HepG2 (cell line): ENCODE data around the gene DDO. TPM values are rescaled to one million over a fixed set of nuclear protein-coding genes. Genes with fewer than 3 reads are reported as not detected.
A peak's percentile ranks its signal among the peaks of the same experiment; 100 is the strongest.

Source experiments
- ATAC-seq: fragments of 200-7000 bp; cut with Tn5 transposase; 3 replicates; pipeline ENCODE4 v1.9.1; 2020; ENCODE audit warnings: mild to moderate bottlenecking, moderate library complexity
- BruUV-seq: library from RNA; stranded (reverse); fragments of 400-500 nt; replicated peaks from 2 replicates; lab custom pipeline; 2021; lab: Mats Ljungman, UMichigan
- CTCF ChIA-PET: fragments of 300-600 bp; formaldehyde crosslinking; extraction: SDS; loops from one replicate; lab custom pipeline; 2021; ENCODE audit warnings: low total read pairs, inconsistent platforms, low intra/inter-chr PET ratio; lab: Yijun Ruan, JAX
- POLR2A ChIA-PET: fragments of 350-600 bp; sonication (Branson Sonifier 250); formaldehyde crosslinking; loops from one replicate; lab custom pipeline; 2020; ENCODE audit warnings: antibody characterized with exemption, inconsistent platforms; lab: Yijun Ruan, JAX
- DNase-seq: peaks from one replicate; pipeline ENCODE4 v3.0.0-alpha.2; 2015; ENCODE audit warnings: low spot score
- FAIRE-seq: peaks from 3 replicates; lab custom pipeline; 2011; peaks lifted over from hg19 to GRCh38; lab: Jason Lieb, UNC
- H2AFZ ChIP-seq: one replicate; pipeline ENCODE4 v1.6.1; 2011; ENCODE audit warnings: low read length, inconsistent platforms
- H3K27ac ChIP-seq: fragments of 300-600 bp; 3 replicates; pipeline ENCODE4 v1.8.0; 2011; ENCODE audit warnings: mixed run types, mild to moderate bottlenecking, mixed read lengths, low read length, inconsistent platforms; ENCODE audit not compliant: insufficient read depth; ENCODE audit errors: extremely low read length
- H3K27me3 ChIP-seq, 2 experiments: fragments of 200-600 bp in 1 of 2; 2 replicates in 1 of 2; 3 replicates in 1 of 2; pipeline versions ENCODE4 v1.6.0 to v1.8.0; 2011; ENCODE audit warnings: low read length in 2 of 2, mild to moderate bottlenecking in 2 of 2, moderate library complexity in 2 of 2, inconsistent platforms in 1 of 2; ENCODE audit not compliant: insufficient read depth in 2 of 2, control insufficient read depth in 1 of 2
- H3K36me3 ChIP-seq, 2 experiments: fragments of 200-600 bp in 1 of 2; replicated peaks in 1 of 2; 2 replicates in 1 of 2; 3 replicates in 1 of 2; pipeline versions ENCODE4 v1.5.1 to v1.8.0; 2011; ENCODE audit warnings: low read length in 2 of 2, inconsistent platforms in 1 of 2; ENCODE audit not compliant: insufficient read depth in 2 of 2, control insufficient read depth in 1 of 2
- H3K4me1 ChIP-seq: 2 replicates; pipeline ENCODE4 v1.5.1; 2012; ENCODE audit warnings: low read length, inconsistent platforms; ENCODE audit not compliant: insufficient read depth
- H3K4me2 ChIP-seq: 2 replicates; pipeline ENCODE4 v1.6.0; 2011; ENCODE audit warnings: low read depth, low read length, inconsistent platforms
- H3K4me3 ChIP-seq, 3 experiments: fragments of 200-600 bp in 1 of 3; sonication (generic), shearing (Covaris generic) in 1 of 3; replicated peaks in 1 of 3; 2 replicates each; pipeline ENCODE4 v1.5.1; 2011 to 2016; ENCODE audit warnings: low read length in 3 of 3, inconsistent platforms in 2 of 3, low read depth in 2 of 3, mild to moderate bottlenecking in 2 of 3, control low read depth in 1 of 3, mixed read lengths in 1 of 3; ENCODE audit not compliant: insufficient read depth in 1 of 3
- H3K79me2 ChIP-seq: one replicate; pipeline ENCODE4 v1.6.1; 2011; ENCODE audit warnings: low read length, inconsistent platforms; ENCODE audit not compliant: insufficient read depth
- H3K9ac ChIP-seq: 2 replicates; pipeline ENCODE4 v1.6.0; 2011; ENCODE audit warnings: mild to moderate bottlenecking, low read depth, low read length, inconsistent platforms; ENCODE audit not compliant: insufficient read depth
- H3K9me3 ChIP-seq: 2 replicates; pipeline ENCODE4 v1.5.1; 2012; ENCODE audit warnings: mild to moderate bottlenecking, low read length
- H4K20me1 ChIP-seq: 2 replicates; pipeline ENCODE4 v1.6.0; 2011; ENCODE audit warnings: inconsistent platforms, mild to moderate bottlenecking, low read length, moderate library complexity; ENCODE audit not compliant: insufficient read depth
- ARID4A ChIP-seq: sonication (generic); formaldehyde crosslinking; IDR thresholded peaks from 2 replicates; pipeline ENCODE4 v1.5.0; 2020; ENCODE audit warnings: mild to moderate bottlenecking, missing genetic modification reagents, borderline replicate concordance
- ATAD3A ChIP-seq: sonication (generic); formaldehyde crosslinking; IDR thresholded peaks from 2 replicates; pipeline ENCODE4 v1.4.0; 2020; ENCODE audit warnings: missing genetic modification reagents
- CC2D1A ChIP-seq: sonication (generic); formaldehyde crosslinking; IDR thresholded peaks from 2 replicates; pipeline ENCODE4 v1.8.1; 2023; ENCODE audit warnings: mild to moderate bottlenecking, missing genetic modification reagents
- KLF12 ChIP-seq: sonication (generic); formaldehyde crosslinking; IDR thresholded peaks from 2 replicates; pipeline ENCODE4 v1.4.0; 2020; ENCODE audit warnings: missing genetic modification reagents, borderline replicate concordance
- KLF6 ChIP-seq: IDR thresholded peaks from 2 replicates; pipeline ENCODE4 v1.8.0; 2016; ENCODE audit warnings: missing biosample characterization, missing genetic modification reagents
- MAFF ChIP-seq: IDR thresholded peaks from 2 replicates; pipeline ENCODE4 v1.6.1; 2011; ENCODE audit warnings: low read depth, low read length, improper control_type of control experiment
- NR2F1 ChIP-seq, 2 experiments: fragments of 450-650 bp in 1 of 2; formaldehyde crosslinking in 1 of 2; IDR thresholded peaks; 2 replicates each; pipeline versions ENCODE4 v1.5.0 to v1.6.1; 2016 to 2020; ENCODE audit warnings: mild to moderate bottlenecking in 1 of 2, missing compliant biosample characterization in 1 of 2, missing genetic modification reagents in 1 of 2, moderate library complexity in 1 of 2
- TBX3 ChIP-seq: fragments of 450-650 bp; IDR thresholded peaks from 2 replicates; pipeline ENCODE4 v1.6.1; 2017; ENCODE audit warnings: antibody characterized with exemption, mild to moderate bottlenecking, inconsistent platforms, borderline replicate concordance
- XRCC5 ChIP-seq: fragments of 200-400 bp; formaldehyde crosslinking; optimal IDR thresholded peaks from 2 replicates; pipeline ENCODE3; 2017; ENCODE audit warnings: mild to moderate bottlenecking, low read length
- ZNF282 ChIP-seq: fragments of 450-650 bp; IDR thresholded peaks from 2 replicates; pipeline ENCODE4 v1.6.1; 2018; ENCODE audit not compliant: partially characterized antibody
- ZNF337 ChIP-seq: sonication (generic); formaldehyde crosslinking; IDR thresholded peaks from 2 replicates; pipeline ENCODE4 v1.5.1; 2020; ENCODE audit warnings: missing genetic modification reagents, low read depth, mild to moderate bottlenecking, borderline replicate concordance
- ZNF432 ChIP-seq: sonication (generic); formaldehyde crosslinking; IDR thresholded peaks from 2 replicates; pipeline ENCODE4 v1.5.0; 2020; ENCODE audit warnings: missing genetic modification reagents, mild to moderate bottlenecking, borderline replicate concordance
- ZNF850 ChIP-seq: sonication (generic); formaldehyde crosslinking; conservative IDR thresholded peaks from 2 replicates; pipeline ENCODE4 v1.9.0; 2021; ENCODE audit warnings: mild to moderate bottlenecking, missing genetic modification reagents
- WGBS: methylation state at CpG from one replicate; pipeline ENCODE4 v1.1.6; 2017; ENCODE audit warnings: low lambda C conversion rate; 5-methylcytosine and 5-hydroxymethylcytosine counted together
- in situ Hi-C: cut with HindIII; loops from 2 replicates; pipeline ENCODE4 v1.10.0; 2017; ENCODE audit warnings: low pct_unique_long_range_greater_than_20kb; ENCODE audit not compliant: extremely low pct_ligation_motif_present
- intact Hi-C: fragments of 100-400 bp; cut with micrococcal nuclease; formaldehyde crosslinking; loops from one replicate; pipeline ENCODE4 v1.10.0; 2022; ENCODE audit not compliant: unreplicated experiment
- polyA plus RNA-seq, 8 experiments: library from polyadenylated mRNA; depleted of rRNA in 3 of 8; stranded (reverse) in 7 of 8; unstranded in 1 of 8; fragments of >200 nt; fragmentation: Illumina TruSeq in 4 of 8; extraction: Trizol in 4 of 8; gene quantifications; 2 replicates each; pipeline versions ENCODE4 v1.2.1 to v1.2.3, GENCODE V29; 2011 to 2016; ENCODE audit warnings: low read depth in 4 of 8, missing spikeins in 1 of 8, mixed read lengths in 1 of 8; ENCODE audit not compliant: insufficient read depth in 1 of 8
- total RNA-seq, 5 experiments: library from RNA; depleted of rRNA; stranded (reverse); fragments of >200 nt; fragmentation: Illumina TruSeq; extraction: Trizol; gene quantifications; 2 replicates each; pipeline ENCODE4 v1.2.3, GENCODE V29; 2016; ENCODE audit warnings: low read depth in 1 of 5
- TF ChIP-seq, protein P1 (sequence below): sonication (generic); formaldehyde crosslinking; IDR thresholded peaks from 2 replicates; pipeline ENCODE4 v1.8.1; 2022; ENCODE audit warnings: mild to moderate bottlenecking, missing genetic modification reagents

Gene DDO
- total and polyA plus RNA-seq, 2 of the 13 experiments (the other 11 are each of a cell fraction or from before 2014, with no cell fraction given): 6.1 to 10.3 TPM

GRCh38 chr6:110462884-110463481 is 47.6 kb upstream of the DDO start:
- Histone ChIP-seq H3K9ac (no peak overlapping the region), H3K27me3 (no peaks in the 10 kb centered on the region), H3K79me2 (no peaks in the 10 kb centered on the region), H3K27ac (no peak overlapping the region), H3K4me2 (no peak overlapping the region), H3K9me3 (peaks cover 26% of the 10 kb centered on the region), H3K36me3 (no peaks in the 10 kb centered on the region), H3K4me3 (no peak overlapping the region), H4K20me1 (no peaks in the 10 kb centered on the region), H2AFZ (no peak overlapping the region), H3K4me1 (no peaks in the 10 kb centered on the region)
- 4% methylated on average over 2 of the region's 2 CpGs for WGBS
- TF ChIP-seq XRCC5: no peak
- peak; percentile 100 for TF ChIP-seq ZNF337 (CRISPR knock-in tag)
- CTCF ChIA-PET: no interaction called here
- in situ Hi-C loops (no loop called here), intact Hi-C loops (no loop called here)
- BruUV-seq: no TSS peak
- ATAC-seq (no peak), DNase-seq (no peak), FAIRE-seq (no peak)
- POLR2A ChIA-PET: no interaction called here

DNA sequence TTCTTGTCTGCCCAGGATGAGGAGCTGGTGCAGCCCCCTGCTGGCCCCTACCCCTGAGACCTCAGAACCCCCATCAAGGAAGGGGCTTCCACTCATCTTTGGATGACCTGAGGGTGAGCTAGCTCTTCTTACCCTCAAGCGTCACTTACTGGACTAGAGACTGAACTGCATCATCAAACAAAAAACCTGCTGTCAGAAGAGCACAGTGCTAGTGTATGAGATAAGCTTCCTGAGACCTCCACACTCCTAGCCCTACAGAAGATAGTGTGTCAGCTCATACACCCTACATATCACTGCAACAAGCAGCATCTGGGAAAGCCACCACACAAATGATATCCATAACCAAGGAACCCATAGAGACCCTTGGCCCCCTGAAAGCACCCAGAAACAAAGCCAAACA is 46.0 kb upstream of the DDO start:
- Histone ChIP-seq H4K20me1 (no peaks in the 10 kb centered on the region), H3K27me3 (no peaks in the 10 kb centered on the region), H2AFZ (no peak overlapping the region), H3K9ac (no peak overlapping the region), H3K36me3 (no peaks in the 10 kb centered on the region), H3K4me3 (no peak overlapping the region), H3K4me2 (no peak overlapping the region), H3K27ac (no peak overlapping the region), H3K79me2 (no peaks in the 10 kb centered on the region), H3K9me3 (peaks cover 26% of the 10 kb centered on the region), H3K4me1 (no peaks in the 10 kb centered on the region)
- intact Hi-C loops: no loop called here
- no peak for FAIRE-seq
- no peak for DNase-seq
- CTCF ChIA-PET: no interaction called here
- BruUV-seq: no TSS peak
- 38% methylated on average over 1 of the region's 1 CpG for WGBS
- ATAC-seq: no peak
- in situ Hi-C loops: no loop called here
- TF ChIP-seq CC2D1A (CRISPR knock-in tag) (no peak), ZNF432 (CRISPR knock-in tag) (no peak), ZNF282 (no peak), ATAD3A (CRISPR knock-in tag) (no peak), NR2F1 (CRISPR knock-in tag; IDR thresholded peaks at IDR 0.05) (no peak), TBX3 (no peak), KLF6 (CRISPR knock-in tag) (no peak), MAFF (no peak), ZNF850 (CRISPR knock-in tag) (no peak), KLF12 (CRISPR knock-in tag) (no peak), ARID4A (no peak)
- TF ChIP-seq, protein P1, sequence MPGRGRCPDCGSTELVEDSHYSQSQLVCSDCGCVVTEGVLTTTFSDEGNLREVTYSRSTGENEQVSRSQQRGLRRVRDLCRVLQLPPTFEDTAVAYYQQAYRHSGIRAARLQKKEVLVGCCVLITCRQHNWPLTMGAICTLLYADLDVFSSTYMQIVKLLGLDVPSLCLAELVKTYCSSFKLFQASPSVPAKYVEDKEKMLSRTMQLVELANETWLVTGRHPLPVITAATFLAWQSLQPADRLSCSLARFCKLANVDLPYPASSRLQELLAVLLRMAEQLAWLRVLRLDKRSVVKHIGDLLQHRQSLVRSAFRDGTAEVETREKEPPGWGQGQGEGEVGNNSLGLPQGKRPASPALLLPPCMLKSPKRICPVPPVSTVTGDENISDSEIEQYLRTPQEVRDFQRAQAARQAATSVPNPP (CRISPR knock-in tag): no peak
- POLR2A ChIA-PET: no interaction called here
